ENCODE measurements around the gene PTGER1.

PTGER1 gene

GRCh38 chr19:14492756-14493337 lies 17.7 kb upstream of the PTGER1 start:
- TF ChIP-seq CTCF (IDR thresholded peaks at IDR 0.05; ENCODE audit: low read depth, low read length) = no peak
- no peak for DNase-seq (ENCODE audit: extremely low read depth, low read depth)

GRCh38 chr19:14487370-14488125 lies 12.4 kb upstream of the PTGER1 start:
- DNase-seq (ENCODE audit: extremely low read depth, low read depth) = no peak
- TF ChIP-seq CTCF (IDR thresholded peaks at IDR 0.05; ENCODE audit: low read depth, low read length) = no peak

GRCh38 chr19:14482172-14482941 lies 7.2 kb upstream of the PTGER1 start:
- DNase-seq (ENCODE audit: extremely low read depth, low read depth) = no peak
- TF ChIP-seq CTCF (IDR thresholded peaks at IDR 0.05; ENCODE audit: low read depth, low read length) = no peak

- no peak for DNase-seq (ENCODE audit: extremely low read depth, low read depth)
These were observed 5.5 kb upstream of the PTGER1 start for GRCh38 chr19:14480700-14481079.

GRCh38 chr19:14479975-14480699 lies 5.0 kb upstream of the PTGER1 start:
- DNase-seq (ENCODE audit: extremely low read depth, low read depth) = no peak

More at GRCh38 chr19:14480700-14481079, 5.5 kb upstream of the PTGER1 start:
- no peak for TF ChIP-seq CTCF (IDR thresholded peaks at IDR 0.05; ENCODE audit: low read depth, low read length)

GRCh38 chr19:14479309-14479974 lies 4.3 kb upstream of the PTGER1 start:
- no peak for DNase-seq (ENCODE audit: extremely low read depth, low read depth)
- no peak for TF ChIP-seq CTCF (IDR thresholded peaks at IDR 0.05; ENCODE audit: low read depth, low read length)

More at GRCh38 chr19:14479975-14480699, 5.0 kb upstream of the PTGER1 start:
- TF ChIP-seq CTCF (IDR thresholded peaks at IDR 0.05; ENCODE audit: low read depth, low read length) = peak; percentile 75
